EH (cell line): ENCODE measurements around the gene MPHOSPH9.
A peak's percentile ranks its signal among the peaks of the same experiment; 100 is the strongest.
"Not testable (repeated sequence)": the region's sequence is repeated elsewhere in the genome, so short reads cannot be mapped to it uniquely, and the experiment has no call there.

Experiments used
- DNase-seq: peaks from one replicate; pipeline ENCODE4 v3.0.0-alpha.2; 2015; ENCODE audit warnings: low read depth

The MPHOSPH9 gene

GRCh38 chr12:123260081-123260480 lies 27.1 kb upstream of the MPHOSPH9 start:
- no peak for DNase-seq

- no peak for DNase-seq
Measured at GRCh38 chr12:123258593-123258992, 25.7 kb upstream of the MPHOSPH9 start.

GRCh38 chr12:123254853-123255446 lies 22.0 kb upstream of the MPHOSPH9 start:
- DNase-seq: no peak

GRCh38 chr12:123253641-123254459 lies 20.9 kb upstream of the MPHOSPH9 start:
- DNase-seq: no peak

GRCh38 chr12:123252365-123252764 lies 19.4 kb upstream of the MPHOSPH9 start:
- DNase-seq: not testable (repeated sequence)

- no peak for DNase-seq
Measured at GRCh38 chr12:123251403-123252076, 18.6 kb upstream of the MPHOSPH9 start.

GRCh38 chr12:123250471-123251383 lies 17.8 kb upstream of the MPHOSPH9 start:
- no peak for DNase-seq

- DNase-seq: not testable (repeated sequence)
Measured at GRCh38 chr12:123248996-123249741, 16.2 kb upstream of the MPHOSPH9 start.

- DNase-seq: not testable (repeated sequence)
Measured at GRCh38 chr12:123248129-123248528, 15.2 kb upstream of the MPHOSPH9 start.

- no peak for DNase-seq
Measured at GRCh38 chr12:123245678-123246077, 12.7 kb upstream of the MPHOSPH9 start.

- no peak for DNase-seq
Measured at GRCh38 chr12:123243671-123244262, 10.8 kb upstream of the MPHOSPH9 start.

GRCh38 chr12:123242116-123242904 lies 9.4 kb upstream of the MPHOSPH9 start:
- no peak for DNase-seq

GRCh38 chr12:123238961-123239360 lies 6.0 kb upstream of the MPHOSPH9 start:
- DNase-seq: no peak

GRCh38 chr12:123238330-123238682 lies 5.4 kb upstream of the MPHOSPH9 start:
- DNase-seq: no peak

- DNase-seq: peak; percentile 61
Measured at GRCh38 chr12:123237646-123238329, 4.8 kb upstream of the MPHOSPH9 start.

GRCh38 chr12:123233505-123234308 lies 766 bp upstream of the MPHOSPH9 start:
- DNase-seq: peak; percentile 11

GRCh38 chr12:123232472-123232806 lies 502 bp downstream of the MPHOSPH9 start:
- DNase-seq: no peak

- DNase-seq: no peak
Measured at GRCh38 chr12:123231931-123232330, 1.0 kb downstream of the MPHOSPH9 start.

- no peak for DNase-seq
Measured at GRCh38 chr12:123229051-123229450, 3.9 kb downstream of the MPHOSPH9 start.
